Measurements from ENCODE around the gene CD7. TPM values are rescaled to one million over a fixed set of nuclear protein-coding genes. Genes with fewer than 3 reads are reported as not detected.

CD7 gene
- total and polyA plus RNA-seq, 9 of the 15 experiments (the other 6 are each of a cell fraction or from before 2014, with no cell fraction given): 0.21 to 0.35 TPM; not detected in 7

DNA sequence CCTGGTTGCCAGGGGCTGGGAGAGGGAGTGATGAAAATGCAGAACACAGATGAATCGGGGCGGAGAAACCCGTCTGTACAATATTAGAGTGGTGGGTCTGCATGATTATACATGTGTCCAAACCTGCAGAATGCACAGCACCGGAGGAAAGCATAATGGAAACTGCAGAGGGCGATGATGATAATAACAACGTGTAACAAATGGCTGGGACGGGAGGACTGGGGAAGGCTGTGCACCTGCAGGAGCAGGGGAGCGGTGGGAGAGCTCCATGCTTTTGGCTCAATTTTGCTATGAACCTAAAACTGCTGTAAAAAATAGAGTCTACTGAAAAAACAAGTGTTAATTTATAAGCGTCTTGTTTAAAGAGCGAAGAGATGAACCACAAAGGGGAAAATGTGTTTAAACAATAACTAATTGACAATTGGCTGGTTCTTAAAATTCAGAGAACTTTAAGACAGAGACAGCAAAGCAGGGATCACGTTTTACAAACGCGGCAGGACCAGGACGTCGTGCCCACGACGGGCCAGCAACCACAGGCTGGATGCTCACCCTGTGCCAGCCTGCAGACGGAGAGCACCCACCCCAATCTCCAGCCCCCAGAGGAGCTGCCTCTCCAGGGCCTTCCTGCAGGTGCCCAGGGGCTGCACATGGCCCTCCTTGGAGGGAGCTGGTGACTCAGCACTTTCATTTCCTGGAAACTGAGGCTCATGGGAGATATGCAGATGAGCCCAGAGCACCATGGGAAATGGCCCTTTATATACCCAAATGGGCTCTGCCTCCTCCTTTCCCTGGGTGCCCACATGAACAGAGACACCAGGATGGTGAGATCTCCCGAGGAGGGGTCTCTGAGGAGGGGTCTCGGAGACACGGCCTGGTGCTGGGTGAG lies 41.3 kb upstream of the CD7 start, which contains the start of gene TEX19 (continued):
- TF ChIP-seq, protein P1, sequence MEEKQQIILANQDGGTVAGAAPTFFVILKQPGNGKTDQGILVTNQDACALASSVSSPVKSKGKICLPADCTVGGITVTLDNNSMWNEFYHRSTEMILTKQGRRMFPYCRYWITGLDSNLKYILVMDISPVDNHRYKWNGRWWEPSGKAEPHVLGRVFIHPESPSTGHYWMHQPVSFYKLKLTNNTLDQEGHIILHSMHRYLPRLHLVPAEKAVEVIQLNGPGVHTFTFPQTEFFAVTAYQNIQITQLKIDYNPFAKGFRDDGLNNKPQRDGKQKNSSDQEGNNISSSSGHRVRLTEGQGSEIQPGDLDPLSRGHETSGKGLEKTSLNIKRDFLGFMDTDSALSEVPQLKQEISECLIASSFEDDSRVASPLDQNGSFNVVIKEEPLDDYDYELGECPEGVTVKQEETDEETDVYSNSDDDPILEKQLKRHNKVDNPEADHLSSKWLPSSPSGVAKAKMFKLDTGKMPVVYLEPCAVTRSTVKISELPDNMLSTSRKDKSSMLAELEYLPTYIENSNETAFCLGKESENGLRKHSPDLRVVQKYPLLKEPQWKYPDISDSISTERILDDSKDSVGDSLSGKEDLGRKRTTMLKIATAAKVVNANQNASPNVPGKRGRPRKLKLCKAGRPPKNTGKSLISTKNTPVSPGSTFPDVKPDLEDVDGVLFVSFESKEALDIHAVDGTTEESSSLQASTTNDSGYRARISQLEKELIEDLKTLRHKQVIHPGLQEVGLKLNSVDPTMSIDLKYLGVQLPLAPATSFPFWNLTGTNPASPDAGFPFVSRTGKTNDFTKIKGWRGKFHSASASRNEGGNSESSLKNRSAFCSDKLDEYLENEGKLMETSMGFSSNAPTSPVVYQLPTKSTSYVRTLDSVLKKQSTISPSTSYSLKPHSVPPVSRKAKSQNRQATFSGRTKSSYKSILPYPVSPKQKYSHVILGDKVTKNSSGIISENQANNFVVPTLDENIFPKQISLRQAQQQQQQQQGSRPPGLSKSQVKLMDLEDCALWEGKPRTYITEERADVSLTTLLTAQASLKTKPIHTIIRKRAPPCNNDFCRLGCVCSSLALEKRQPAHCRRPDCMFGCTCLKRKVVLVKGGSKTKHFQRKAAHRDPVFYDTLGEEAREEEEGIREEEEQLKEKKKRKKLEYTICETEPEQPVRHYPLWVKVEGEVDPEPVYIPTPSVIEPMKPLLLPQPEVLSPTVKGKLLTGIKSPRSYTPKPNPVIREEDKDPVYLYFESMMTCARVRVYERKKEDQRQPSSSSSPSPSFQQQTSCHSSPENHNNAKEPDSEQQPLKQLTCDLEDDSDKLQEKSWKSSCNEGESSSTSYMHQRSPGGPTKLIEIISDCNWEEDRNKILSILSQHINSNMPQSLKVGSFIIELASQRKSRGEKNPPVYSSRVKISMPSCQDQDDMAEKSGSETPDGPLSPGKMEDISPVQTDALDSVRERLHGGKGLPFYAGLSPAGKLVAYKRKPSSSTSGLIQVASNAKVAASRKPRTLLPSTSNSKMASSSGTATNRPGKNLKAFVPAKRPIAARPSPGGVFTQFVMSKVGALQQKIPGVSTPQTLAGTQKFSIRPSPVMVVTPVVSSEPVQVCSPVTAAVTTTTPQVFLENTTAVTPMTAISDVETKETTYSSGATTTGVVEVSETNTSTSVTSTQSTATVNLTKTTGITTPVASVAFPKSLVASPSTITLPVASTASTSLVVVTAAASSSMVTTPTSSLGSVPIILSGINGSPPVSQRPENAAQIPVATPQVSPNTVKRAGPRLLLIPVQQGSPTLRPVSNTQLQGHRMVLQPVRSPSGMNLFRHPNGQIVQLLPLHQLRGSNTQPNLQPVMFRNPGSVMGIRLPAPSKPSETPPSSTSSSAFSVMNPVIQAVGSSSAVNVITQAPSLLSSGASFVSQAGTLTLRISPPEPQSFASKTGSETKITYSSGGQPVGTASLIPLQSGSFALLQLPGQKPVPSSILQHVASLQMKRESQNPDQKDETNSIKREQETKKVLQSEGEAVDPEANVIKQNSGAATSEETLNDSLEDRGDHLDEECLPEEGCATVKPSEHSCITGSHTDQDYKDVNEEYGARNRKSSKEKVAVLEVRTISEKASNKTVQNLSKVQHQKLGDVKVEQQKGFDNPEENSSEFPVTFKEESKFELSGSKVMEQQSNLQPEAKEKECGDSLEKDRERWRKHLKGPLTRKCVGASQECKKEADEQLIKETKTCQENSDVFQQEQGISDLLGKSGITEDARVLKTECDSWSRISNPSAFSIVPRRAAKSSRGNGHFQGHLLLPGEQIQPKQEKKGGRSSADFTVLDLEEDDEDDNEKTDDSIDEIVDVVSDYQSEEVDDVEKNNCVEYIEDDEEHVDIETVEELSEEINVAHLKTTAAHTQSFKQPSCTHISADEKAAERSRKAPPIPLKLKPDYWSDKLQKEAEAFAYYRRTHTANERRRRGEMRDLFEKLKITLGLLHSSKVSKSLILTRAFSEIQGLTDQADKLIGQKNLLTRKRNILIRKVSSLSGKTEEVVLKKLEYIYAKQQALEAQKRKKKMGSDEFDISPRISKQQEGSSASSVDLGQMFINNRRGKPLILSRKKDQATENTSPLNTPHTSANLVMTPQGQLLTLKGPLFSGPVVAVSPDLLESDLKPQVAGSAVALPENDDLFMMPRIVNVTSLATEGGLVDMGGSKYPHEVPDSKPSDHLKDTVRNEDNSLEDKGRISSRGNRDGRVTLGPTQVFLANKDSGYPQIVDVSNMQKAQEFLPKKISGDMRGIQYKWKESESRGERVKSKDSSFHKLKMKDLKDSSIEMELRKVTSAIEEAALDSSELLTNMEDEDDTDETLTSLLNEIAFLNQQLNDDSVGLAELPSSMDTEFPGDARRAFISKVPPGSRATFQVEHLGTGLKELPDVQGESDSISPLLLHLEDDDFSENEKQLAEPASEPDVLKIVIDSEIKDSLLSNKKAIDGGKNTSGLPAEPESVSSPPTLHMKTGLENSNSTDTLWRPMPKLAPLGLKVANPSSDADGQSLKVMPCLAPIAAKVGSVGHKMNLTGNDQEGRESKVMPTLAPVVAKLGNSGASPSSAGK (IDR thresholded peaks at IDR 0.05): peak; percentile 100
- TF ChIP-seq, protein P2, sequence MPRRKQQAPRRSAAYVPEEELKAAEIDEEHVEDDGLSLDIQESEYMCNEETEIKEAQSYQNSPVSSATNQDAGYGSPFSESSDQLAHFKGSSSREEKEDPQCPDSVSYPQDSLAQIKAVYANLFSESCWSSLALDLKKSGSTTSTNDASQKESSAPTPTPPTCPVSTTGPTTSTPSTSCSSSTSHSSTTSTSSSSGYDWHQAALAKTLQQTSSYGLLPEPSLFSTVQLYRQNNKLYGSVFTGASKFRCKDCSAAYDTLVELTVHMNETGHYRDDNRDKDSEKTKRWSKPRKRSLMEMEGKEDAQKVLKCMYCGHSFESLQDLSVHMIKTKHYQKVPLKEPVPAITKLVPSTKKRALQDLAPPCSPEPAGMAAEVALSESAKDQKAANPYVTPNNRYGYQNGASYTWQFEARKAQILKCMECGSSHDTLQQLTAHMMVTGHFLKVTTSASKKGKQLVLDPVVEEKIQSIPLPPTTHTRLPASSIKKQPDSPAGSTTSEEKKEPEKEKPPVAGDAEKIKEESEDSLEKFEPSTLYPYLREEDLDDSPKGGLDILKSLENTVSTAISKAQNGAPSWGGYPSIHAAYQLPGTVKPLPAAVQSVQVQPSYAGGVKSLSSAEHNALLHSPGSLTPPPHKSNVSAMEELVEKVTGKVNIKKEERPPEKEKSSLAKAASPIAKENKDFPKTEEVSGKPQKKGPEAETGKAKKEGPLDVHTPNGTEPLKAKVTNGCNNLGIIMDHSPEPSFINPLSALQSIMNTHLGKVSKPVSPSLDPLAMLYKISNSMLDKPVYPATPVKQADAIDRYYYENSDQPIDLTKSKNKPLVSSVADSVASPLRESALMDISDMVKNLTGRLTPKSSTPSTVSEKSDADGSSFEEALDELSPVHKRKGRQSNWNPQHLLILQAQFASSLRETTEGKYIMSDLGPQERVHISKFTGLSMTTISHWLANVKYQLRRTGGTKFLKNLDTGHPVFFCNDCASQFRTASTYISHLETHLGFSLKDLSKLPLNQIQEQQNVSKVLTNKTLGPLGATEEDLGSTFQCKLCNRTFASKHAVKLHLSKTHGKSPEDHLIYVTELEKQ (CRISPR knock-in tag; IDR thresholded peaks at IDR 0.05): no peak
- TF ChIP-seq, protein P3, sequence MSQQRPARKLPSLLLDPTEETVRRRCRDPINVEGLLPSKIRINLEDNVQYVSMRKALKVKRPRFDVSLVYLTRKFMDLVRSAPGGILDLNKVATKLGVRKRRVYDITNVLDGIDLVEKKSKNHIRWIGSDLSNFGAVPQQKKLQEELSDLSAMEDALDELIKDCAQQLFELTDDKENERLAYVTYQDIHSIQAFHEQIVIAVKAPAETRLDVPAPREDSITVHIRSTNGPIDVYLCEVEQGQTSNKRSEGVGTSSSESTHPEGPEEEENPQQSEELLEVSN (IDR thresholded peaks at IDR 0.05; ENCODE audit: borderline replicate concordance in 1 of 2, extremely low read depth in 1 of 2, insufficient read depth in 1 of 2, insufficient read length in 1 of 2, low read depth in 1 of 2, low read length in 1 of 2, poor library complexity in 1 of 2, severe bottlenecking in 1 of 2): peak; percentile 98 to 99
- TF ChIP-seq ZNF668 (CRISPR knock-in tag; IDR thresholded peaks at IDR 0.05): peak; percentile 17; the same call in 1 of the 2 replicates
- TF ChIP-seq, protein P4, sequence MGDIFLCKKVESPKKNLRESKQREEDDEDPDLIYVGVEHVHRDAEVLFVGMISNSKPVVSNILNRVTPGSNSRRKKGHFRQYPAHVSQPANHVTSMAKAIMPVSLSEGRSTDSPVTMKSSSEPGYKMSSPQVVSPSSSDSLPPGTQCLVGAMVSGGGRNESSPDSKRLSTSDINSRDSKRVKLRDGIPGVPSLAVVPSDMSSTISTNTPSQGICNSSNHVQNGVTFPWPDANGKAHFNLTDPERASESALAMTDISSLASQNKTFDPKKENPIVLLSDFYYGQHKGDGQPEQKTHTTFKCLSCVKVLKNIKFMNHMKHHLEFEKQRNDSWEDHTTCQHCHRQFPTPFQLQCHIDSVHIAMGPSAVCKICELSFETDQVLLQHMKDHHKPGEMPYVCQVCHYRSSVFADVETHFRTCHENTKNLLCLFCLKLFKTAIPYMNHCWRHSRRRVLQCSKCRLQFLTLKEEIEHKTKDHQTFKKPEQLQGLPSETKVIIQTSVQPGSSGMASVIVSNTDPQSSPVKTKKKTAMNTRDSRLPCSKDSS (IDR thresholded peaks at IDR 0.05; ENCODE audit: low read depth, partially characterized antibody): no peak
- TF ChIP-seq PCBP1 (IDR thresholded peaks at IDR 0.05; ENCODE audit: low read depth, low read length, poor library complexity, severe bottlenecking): no peak

Data from K562 (cell line).